PC-3 (cell line): Measurements from ENCODE around the gene PDLIM7. TPM values are rescaled to one million over a fixed set of nuclear protein-coding genes. Genes with fewer than 3 reads are reported as not detected.

ENCODE experiments used
- ATAC-seq: fragments of 200-7000 bp; cut with Tn5 transposase; 2 replicates; pipeline ENCODE4 v1.9.1; 2020; ENCODE audit warnings: mild to moderate bottlenecking, moderate library complexity
- BruUV-seq: library from RNA; stranded (reverse); fragments of 400-500 nt; replicated peaks from 2 replicates; lab custom pipeline; 2021; lab: Mats Ljungman, UMichigan
- CTCF ChIA-PET: fragments of 300-600 bp; sonication (Branson Sonifier 250); formaldehyde crosslinking; loops from one replicate; lab custom pipeline; 2022; ENCODE audit warnings: antibody characterized with exemption; lab: Charles Lee
- POLR2A ChIA-PET: fragments of 300-600 bp; sonication (Branson Sonifier 250); formaldehyde crosslinking; loops from one replicate; lab custom pipeline; 2022; ENCODE audit warnings: antibody characterized with exemption; ENCODE audit not compliant: unreplicated experiment; lab: Charles Lee
- DNase-seq: peaks from one replicate; pipeline ENCODE4 v3.0.0-alpha.2; 2015
- H2AFZ ChIP-seq: fragments of 300-600 bp; sonication (generic); 2 replicates; pipeline ENCODE4 v1.6.0; 2016; ENCODE audit warnings: antibody characterized with exemption, low read length
- H3F3A ChIP-seq: fragments of 300-600 bp; sonication (generic); one replicate; pipeline ENCODE4 v1.6.0; 2017; ENCODE audit warnings: antibody characterized with exemption, low read length, control low read depth, mild to moderate bottlenecking; ENCODE audit not compliant: unreplicated experiment
- H3K27ac ChIP-seq: fragments of 300-600 bp; sonication (generic); 2 replicates; pipeline ENCODE4 v1.5.1; 2016; ENCODE audit warnings: mild to moderate bottlenecking, low read length
- H3K27me3 ChIP-seq: fragments of 300-600 bp; sonication (generic); 2 replicates; pipeline ENCODE4 v1.6.1; 2016; ENCODE audit warnings: low read length, mixed read lengths
- H3K36me3 ChIP-seq: fragments of 300-600 bp; sonication (generic); 2 replicates; pipeline ENCODE4 v1.6.1; 2016; ENCODE audit warnings: low read depth, mixed run types, low read length, mixed read lengths
- H3K4me1 ChIP-seq: fragments of 300-600 bp; sonication (generic); 2 replicates; pipeline ENCODE4 v1.5.1; 2016; ENCODE audit warnings: low read length; ENCODE audit not compliant: insufficient read depth
- H3K4me2 ChIP-seq: fragments of 300-600 bp; sonication (generic); 2 replicates; pipeline ENCODE4 v1.6.0; 2016; ENCODE audit warnings: low read length
- H3K4me3 ChIP-seq: fragments of 300-600 bp; sonication (generic); 2 replicates; pipeline ENCODE4 v1.5.1; 2016; ENCODE audit warnings: mild to moderate bottlenecking, low read length, mixed read lengths
- H3K79me2 ChIP-seq: fragments of 300-600 bp; sonication (generic); 2 replicates; pipeline ENCODE4 v1.6.1; 2017; ENCODE audit warnings: low read length, mixed read lengths
- H3K9ac ChIP-seq: fragments of 300-600 bp; sonication (generic); 2 replicates; pipeline ENCODE4 v1.6.0; 2016; ENCODE audit warnings: mild to moderate bottlenecking, low read length
- H3K9me2 ChIP-seq: fragments of 300-600 bp; sonication (generic); replicated peaks from 2 replicates; pipeline ENCODE4 v1.6.1; 2016; ENCODE audit warnings: mixed run types, low read length, mixed read lengths
- H3K9me3 ChIP-seq: fragments of 300-600 bp; sonication (generic); 2 replicates; pipeline ENCODE4 v1.6.1; 2016; ENCODE audit warnings: low read length, mixed read lengths
- H4K20me1 ChIP-seq: fragments of 300-600 bp; sonication (generic); 2 replicates; pipeline ENCODE4 v1.6.1; 2016; ENCODE audit warnings: low read length, mixed read lengths
- CTCF ChIP-seq: fragments of 300-600 bp; sonication (generic); conservative IDR thresholded peaks from 2 replicates; pipeline ENCODE4 v1.5.1; 2017; ENCODE audit warnings: antibody characterized with exemption, low read depth, mild to moderate bottlenecking, low read length
- EZH2 ChIP-seq: fragments of 300-600 bp; sonication (generic); IDR thresholded peaks from one replicate; pipeline ENCODE4 v1.6.1; 2017; ENCODE audit warnings: antibody characterized with exemption, mild to moderate bottlenecking, low read length; ENCODE audit not compliant: unreplicated experiment
- EZH2phosphoT487 ChIP-seq: fragments of 300-600 bp; sonication (generic); IDR thresholded peaks from 2 replicates; pipeline ENCODE4 v1.6.1; 2018; ENCODE audit warnings: mild to moderate bottlenecking, antibody characterized with exemption, low read length, borderline replicate concordance
- intact Hi-C: fragments of 100-400 bp; cut with micrococcal nuclease; formaldehyde crosslinking; loops from 2 replicates; pipeline ENCODE4 v1.9.0; 2023
- total RNA-seq: library from RNA; depleted of rRNA; stranded (reverse); fragments of >200 nt; gene quantifications from 2 replicates; pipeline ENCODE4 v1.2.3, GENCODE V29; 2014

PDLIM7 gene
- total RNA-seq, 1 experiment from 2014 or later = 159 TPM

GRCh38 chr5:177455661-177456590 is 41.5 kb downstream of the PDLIM7 start:
- H4K20me1 ChIP-seq = peaks cover 14% of the 10 kb centered on the region; the same call in 1 of the 2 replicates
- H3K9me3 ChIP-seq = no peaks in the 10 kb centered on the region
- H2AFZ ChIP-seq = peak overlapping the region; percentile 92; the same call in 1 of the 2 replicates
- H3K9ac ChIP-seq = peak overlapping the region; percentile 80
- BruUV-seq = no TSS peak
- peak; percentile 29 for ATAC-seq
- POLR2A ChIA-PET = interaction anchor here (1.1 kb wide), 1 partner anchor 42 kb away, joined by 3 read pairs; the partner anchor contains the start of gene PDLIM7
- no peak for TF ChIP-seq EZH2
- peak; percentile 86 for TF ChIP-seq CTCF
- H3K4me1 ChIP-seq = peaks cover 16% of the 10 kb centered on the region; the same call in 1 of the 2 replicates
- peaks cover 8% of the 10 kb centered on the region for H3F3A ChIP-seq
- peak; percentile 93 for DNase-seq
- H3K79me2 ChIP-seq = no peaks in the 10 kb centered on the region
- H3K9me2 ChIP-seq = no peaks in the 10 kb centered on the region
- peak overlapping the region; percentile 88 for H3K4me3 ChIP-seq
- peak overlapping the region; percentile 99 for H3K4me2 ChIP-seq
- intact Hi-C loops = loop anchor here (1.0 to 2.0 kb wide), 6 partner anchors 17 to 147 kb away; partner anchors contain the start of genes DBN1, GRK6 and PDLIM7
- peak overlapping the region; percentile 60 for H3K27ac ChIP-seq
- peaks cover 5% of the 10 kb centered on the region for H3K36me3 ChIP-seq
- no peaks in the 10 kb centered on the region for H3K27me3 ChIP-seq
- CTCF ChIA-PET = interaction anchor here (0.6 to 3.4 kb wide), 7 partner anchors 10 to 146 kb away, joined by 3 to 36 read pairs (median 5); partner anchors contain the start of gene PDLIM7

GRCh38 chr5:177455036-177455660 is 42.3 kb downstream of the PDLIM7 start:
- Histone ChIP-seq H3F3A (peaks cover 8% of the 10 kb centered on the region), H3K4me1 (peaks cover 16% of the 10 kb centered on the region; the same call in 1 of the 2 replicates), H2AFZ (peak overlapping the region; percentile 92), H4K20me1 (peaks cover 14% of the 10 kb centered on the region; the same call in 1 of the 2 replicates), H3K36me3 (peaks cover 5% of the 10 kb centered on the region), H3K27me3 (no peaks in the 10 kb centered on the region), H3K4me2 (peak overlapping the region; percentile 99), H3K9me3 (no peaks in the 10 kb centered on the region), H3K9ac (peak overlapping the region; percentile 80), H3K9me2 (no peaks in the 10 kb centered on the region), H3K27ac (peak overlapping the region; percentile 60), H3K4me3 (peak overlapping the region; percentile 88), H3K79me2 (no peaks in the 10 kb centered on the region)
- DNase-seq = peak; percentile 82
- ChIA-PET POLR2A (interaction anchor here (1.1 kb wide), 1 partner anchor 42 kb away, joined by 3 read pairs; the partner anchor contains the start of gene PDLIM7), CTCF (interaction anchor here (0.6 to 3.4 kb wide), 11 partner anchors 9 to 919 kb away, joined by 3 to 36 read pairs (median 5); partner anchors contain the start of gene PDLIM7)
- intact Hi-C loops = loop anchor here (1.0 to 2.0 kb wide), 4 partner anchors 28 to 146 kb away; partner anchors contain the start of gene GRK6
- no TSS peak for BruUV-seq
- ATAC-seq = peak; percentile 45
- TF ChIP-seq EZH2 (no peak), EZH2phosphoT487 (0 out of 2 replicates have a peak, but pooled peaks have one; percentile 12), CTCF (peak; percentile 68)
